K562 (cell line): ENCODE results near the gene RNASET2. TPM values are rescaled to one million over a fixed set of nuclear protein-coding genes. Genes with fewer than 3 reads are reported as not detected.

ENCODE experiments used
- ARID2 ChIP-seq: fragments of 450-650 bp; IDR thresholded peaks from 2 replicates; pipeline ENCODE4 v1.6.1; 2017; ENCODE audit warnings: antibody characterized with exemption, mild to moderate bottlenecking
- CTBP1 ChIP-seq: fragments of 450-650 bp; IDR thresholded peaks from 2 replicates; pipeline ENCODE4 v1.6.1; 2016; ENCODE audit warnings: borderline replicate concordance
- DNMT1 ChIP-seq: fragments of 450-650 bp; IDR thresholded peaks from 2 replicates; pipeline ENCODE4 v1.6.1; 2016; ENCODE audit warnings: antibody characterized with exemption, mild to moderate bottlenecking
- GABPB1 ChIP-seq: sonication (generic); formaldehyde crosslinking; IDR thresholded peaks from 2 replicates; pipeline ENCODE4 v1.8.0; 2022; ENCODE audit warnings: mild to moderate bottlenecking, missing genetic modification reagents
- GTF2E2 ChIP-seq: fragments of 200-800 bp; sonication (Bioruptor generic); IDR thresholded peaks from 2 replicates; pipeline ENCODE4 v1.6.1; 2016; ENCODE audit warnings: missing genetic modification characterization, missing compliant biosample characterization
- HDAC3 ChIP-seq: fragments of 450-650 bp; IDR thresholded peaks from 2 replicates; pipeline ENCODE4 v1.6.1; 2018; ENCODE audit warnings: borderline replicate concordance, mild to moderate bottlenecking, moderate library complexity; ENCODE audit not compliant: partially characterized antibody
- MEF2A ChIP-seq: IDR thresholded peaks from 2 replicates; pipeline ENCODE4 v1.6.1; 2011; ENCODE audit warnings: low read depth, mild to moderate bottlenecking, low read length, moderate library complexity; ENCODE audit not compliant: control insufficient read depth
- MYBL2 ChIP-seq, 2 experiments: fragments of 450-650 bp in 1 of 2; sonication (generic) in 1 of 2; formaldehyde crosslinking in 1 of 2; IDR thresholded peaks; 2 replicates each; pipeline versions ENCODE4 v1.6.1 to v1.8.1; 2017 to 2022; ENCODE audit warnings: borderline replicate concordance in 1 of 2, inconsistent platforms in 1 of 2, low read depth in 1 of 2, mild to moderate bottlenecking in 1 of 2, missing genetic modification reagents in 1 of 2, moderate library complexity in 1 of 2
- NCOA6 ChIP-seq: fragments of 450-650 bp; IDR thresholded peaks from 2 replicates; pipeline ENCODE4 v1.6.1; 2017; ENCODE audit warnings: mild to moderate bottlenecking
- RBM22 ChIP-seq: fragments of 200-400 bp; formaldehyde crosslinking; IDR thresholded peaks from 2 replicates; pipeline ENCODE4 v1.6.1; 2018; ENCODE audit warnings: low read length, low read depth; ENCODE audit not compliant: poor library complexity, severe bottlenecking
- RFX1 ChIP-seq: fragments of 450-650 bp; IDR thresholded peaks from 2 replicates; pipeline ENCODE4 v1.6.1; 2016; ENCODE audit warnings: mild to moderate bottlenecking, moderate library complexity
- SMAD2 ChIP-seq: fragments of 150-350 bp; IDR thresholded peaks from 2 replicates; pipeline ENCODE4 v1.6.1; 2014; ENCODE audit warnings: low read depth, mild to moderate bottlenecking, low read length
- TCF7 ChIP-seq: sonication (generic); IDR thresholded peaks from 2 replicates; pipeline ENCODE4 v1.6.1; 2016; ENCODE audit warnings: antibody characterized with exemption, borderline replicate concordance
- TGIF2 ChIP-seq: sonication (generic); formaldehyde crosslinking; IDR thresholded peaks from 2 replicates; pipeline ENCODE4 v1.8.1; 2022; ENCODE audit warnings: mild to moderate bottlenecking, missing genetic modification reagents, moderate library complexity
- ZNF165 ChIP-seq: fragments of 250-450 bp; sonication (Bioruptor Pico); IDR thresholded peaks from 2 replicates; pipeline ENCODE4 v1.4.0; 2020; ENCODE audit warnings: borderline replicate concordance
- polyA plus RNA-seq, 8 experiments: library from polyadenylated mRNA; depleted of rRNA in 4 of 8; stranded (reverse) in 5 of 8; unstranded in 3 of 8; fragments of >200 nt; fragmentation: Nextera tagmentation in 2 of 8; fragmentation: Illumina TruSeq in 1 of 8; extraction: Ambion mirVana in 2 of 8; extraction: Trizol in 1 of 8; gene quantifications; 2 replicates each; pipeline versions ENCODE4 v1.2.1 to v1.2.3, GENCODE V29; 2011 to 2014; ENCODE audit warnings: inconsistent platforms in 1 of 8, missing spikeins in 1 of 8
- total RNA-seq, 7 experiments: library from RNA; depleted of rRNA in 6 of 7; stranded (reverse); fragments of >200 nt in 6 of 7; fragmentation: Illumina TruSeq in 2 of 7; extraction: Trizol in 2 of 7; gene quantifications; 2 replicates each; pipeline versions ENCODE4 v1.2.1 to v1.2.3, GENCODE V29; 2011 to 2021; ENCODE audit warnings: low replicate concordance in 1 of 7
- TF ChIP-seq, protein P1 (sequence below): fragments of 250-450 bp; sonication (Bioruptor Pico); IDR thresholded peaks from 2 replicates; pipeline ENCODE4 v1.5.0; 2021; ENCODE audit warnings: mild to moderate bottlenecking, moderate library complexity
- TF ChIP-seq, protein P2 (sequence below): fragments of 450-650 bp; IDR thresholded peaks from 2 replicates; pipeline ENCODE4 v1.6.1; 2017; ENCODE audit warnings: antibody characterized with exemption
- TF ChIP-seq, protein P3 (sequence below), 2 experiments: fragments of 450-650 bp; conservative IDR thresholded peaks; 2 replicates each; pipeline ENCODE4 v1.6.1; 2017; ENCODE audit warnings: mild to moderate bottlenecking in 2 of 2, moderate library complexity in 2 of 2
- TF ChIP-seq, protein P4 (sequence below): conservative IDR thresholded peaks from 2 replicates; pipeline ENCODE4 v1.6.1; 2011; ENCODE audit warnings: low read depth, mild to moderate bottlenecking, low read length; ENCODE audit not compliant: control insufficient read depth

Gene RNASET2
- total and polyA plus RNA-seq, 9 of the 15 experiments (the other 6 are each of a cell fraction or from before 2014, with no cell fraction given), result 7.4 to 141 (median 91.3) TPM

DNA sequence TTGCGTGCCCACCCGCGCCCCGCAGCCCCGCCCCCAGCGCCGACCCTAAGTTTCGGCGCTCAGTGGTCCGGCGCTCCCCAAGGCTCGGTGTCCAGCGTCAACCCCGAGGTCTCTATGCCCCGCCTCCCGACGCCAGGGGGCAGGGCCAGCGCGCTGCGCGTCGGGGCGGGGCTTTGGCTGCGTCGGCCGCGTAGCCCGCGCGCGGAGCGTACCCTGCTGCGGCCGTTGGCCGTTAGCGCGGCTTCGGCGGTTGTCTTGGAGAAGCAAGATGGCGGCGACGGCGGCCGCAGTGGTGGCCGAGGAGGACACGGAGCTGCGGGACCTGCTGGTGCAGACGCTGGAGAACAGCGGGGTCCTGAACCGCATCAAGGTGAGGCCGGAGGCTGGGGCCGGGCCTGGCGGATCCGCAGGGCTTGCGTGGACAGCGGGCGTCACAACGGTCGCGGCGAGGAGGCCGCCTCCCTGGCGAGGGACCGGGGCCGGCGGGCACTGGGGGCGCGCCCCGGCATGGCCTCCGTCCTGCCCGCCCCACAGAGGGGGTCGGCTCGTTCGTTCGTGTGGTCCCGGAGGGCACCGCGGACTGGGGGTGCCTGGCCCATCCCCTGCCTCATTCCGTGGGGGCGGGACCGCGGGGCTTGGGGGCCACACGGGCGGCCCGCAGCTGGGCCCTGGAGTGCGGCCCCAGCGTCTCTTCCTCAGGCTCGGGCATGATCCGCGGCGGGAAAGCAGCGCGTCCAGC lies 43.0 kb upstream of the RNASET2 start, which contains the start of gene CEP43 (continued):
- TF ChIP-seq, protein P1, sequence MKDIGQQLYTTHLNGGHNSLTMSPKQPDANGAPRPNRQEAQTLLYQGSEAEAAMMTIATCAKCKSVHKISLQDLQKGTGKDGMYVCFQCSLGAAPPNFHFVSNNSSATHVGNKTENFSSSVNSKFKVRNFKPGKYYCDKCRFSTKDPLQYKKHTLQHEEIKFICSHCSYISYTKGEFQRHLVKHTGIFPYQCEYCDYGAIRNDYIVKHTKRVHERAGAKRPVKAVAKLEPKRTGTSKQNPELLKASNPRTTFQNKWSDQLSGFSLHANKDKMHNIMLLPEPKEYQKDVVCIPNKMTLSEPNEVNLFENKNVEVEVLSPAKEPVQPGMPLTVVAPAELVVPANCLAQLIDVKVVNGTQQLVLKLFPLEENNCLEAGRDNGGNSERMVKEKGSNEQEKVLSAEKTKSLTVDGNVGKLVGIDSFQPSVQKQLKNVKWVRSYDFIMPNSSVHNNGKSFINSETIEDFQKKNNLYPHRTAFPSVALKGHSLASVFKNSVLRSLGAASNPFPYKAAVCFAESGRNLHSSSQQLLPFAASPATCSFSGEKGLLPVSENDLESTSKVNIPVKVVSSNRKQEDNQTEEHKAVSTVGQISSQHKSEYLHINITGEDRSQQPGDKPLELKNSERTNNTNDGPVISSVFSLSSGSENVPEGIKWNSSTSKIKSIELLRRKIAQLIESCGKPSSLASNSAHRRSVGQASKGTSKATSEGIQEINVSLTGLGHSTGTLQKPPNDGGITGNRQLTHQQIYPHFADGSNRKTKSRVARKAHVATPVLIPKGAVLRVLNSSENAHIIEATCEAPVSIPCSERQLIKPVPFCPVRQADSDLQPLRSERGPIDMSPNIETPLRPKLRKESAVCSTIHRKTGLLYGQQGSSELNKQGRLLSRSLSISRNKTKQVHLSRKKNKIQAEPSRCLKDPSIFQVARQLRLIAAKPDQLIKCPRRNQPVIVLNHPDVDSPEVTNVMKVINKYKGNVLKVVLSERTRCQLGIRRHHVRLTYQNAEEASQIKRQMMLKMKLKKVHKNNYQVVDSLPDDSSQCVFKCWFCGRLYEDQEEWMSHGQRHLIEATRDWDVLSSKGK (CRISPR knock-in tag), result no peak
- TF ChIP-seq RFX1, result peak; percentile 86
- peak; percentile 90 for TF ChIP-seq NCOA6
- TF ChIP-seq, protein P2, sequence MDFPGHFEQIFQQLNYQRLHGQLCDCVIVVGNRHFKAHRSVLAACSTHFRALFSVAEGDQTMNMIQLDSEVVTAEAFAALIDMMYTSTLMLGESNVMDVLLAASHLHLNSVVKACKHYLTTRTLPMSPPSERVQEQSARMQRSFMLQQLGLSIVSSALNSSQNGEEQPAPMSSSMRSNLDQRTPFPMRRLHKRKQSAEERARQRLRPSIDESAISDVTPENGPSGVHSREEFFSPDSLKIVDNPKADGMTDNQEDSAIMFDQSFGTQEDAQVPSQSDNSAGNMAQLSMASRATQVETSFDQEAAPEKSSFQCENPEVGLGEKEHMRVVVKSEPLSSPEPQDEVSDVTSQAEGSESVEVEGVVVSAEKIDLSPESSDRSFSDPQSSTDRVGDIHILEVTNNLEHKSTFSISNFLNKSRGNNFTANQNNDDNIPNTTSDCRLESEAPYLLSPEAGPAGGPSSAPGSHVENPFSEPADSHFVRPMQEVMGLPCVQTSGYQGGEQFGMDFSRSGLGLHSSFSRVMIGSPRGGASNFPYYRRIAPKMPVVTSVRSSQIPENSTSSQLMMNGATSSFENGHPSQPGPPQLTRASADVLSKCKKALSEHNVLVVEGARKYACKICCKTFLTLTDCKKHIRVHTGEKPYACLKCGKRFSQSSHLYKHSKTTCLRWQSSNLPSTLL, result no peak
- TF ChIP-seq ZNF165 (CRISPR knock-in tag), result no peak
- no peak; the same call in 1 of the 2 replicates for TF ChIP-seq TCF7
- TF ChIP-seq ARID2, result peak; percentile 51; the same call in 1 of the 2 replicates
- TF ChIP-seq HDAC3, result peak; percentile 97
- TF ChIP-seq MEF2A, result no peak
- TF ChIP-seq, protein P3, sequence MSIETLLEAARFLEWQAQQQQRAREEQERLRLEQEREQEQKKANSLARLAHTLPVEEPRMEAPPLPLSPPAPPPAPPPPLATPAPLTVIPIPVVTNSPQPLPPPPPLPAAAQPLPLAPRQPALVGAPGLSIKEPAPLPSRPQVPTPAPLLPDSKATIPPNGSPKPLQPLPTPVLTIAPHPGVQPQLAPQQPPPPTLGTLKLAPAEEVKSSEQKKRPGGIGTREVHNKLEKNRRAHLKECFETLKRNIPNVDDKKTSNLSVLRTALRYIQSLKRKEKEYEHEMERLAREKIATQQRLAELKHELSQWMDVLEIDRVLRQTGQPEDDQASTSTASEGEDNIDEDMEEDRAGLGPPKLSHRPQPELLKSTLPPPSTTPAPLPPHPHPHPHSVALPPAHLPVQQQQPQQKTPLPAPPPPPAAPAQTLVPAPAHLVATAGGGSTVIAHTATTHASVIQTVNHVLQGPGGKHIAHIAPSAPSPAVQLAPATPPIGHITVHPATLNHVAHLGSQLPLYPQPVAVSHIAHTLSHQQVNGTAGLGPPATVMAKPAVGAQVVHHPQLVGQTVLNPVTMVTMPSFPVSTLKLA (conservative IDR thresholded peaks at IDR 0.05), result peak in 1 of 2 experiments; percentile 58; a peak in 3 of 4 replicates
- TF ChIP-seq, protein P4, sequence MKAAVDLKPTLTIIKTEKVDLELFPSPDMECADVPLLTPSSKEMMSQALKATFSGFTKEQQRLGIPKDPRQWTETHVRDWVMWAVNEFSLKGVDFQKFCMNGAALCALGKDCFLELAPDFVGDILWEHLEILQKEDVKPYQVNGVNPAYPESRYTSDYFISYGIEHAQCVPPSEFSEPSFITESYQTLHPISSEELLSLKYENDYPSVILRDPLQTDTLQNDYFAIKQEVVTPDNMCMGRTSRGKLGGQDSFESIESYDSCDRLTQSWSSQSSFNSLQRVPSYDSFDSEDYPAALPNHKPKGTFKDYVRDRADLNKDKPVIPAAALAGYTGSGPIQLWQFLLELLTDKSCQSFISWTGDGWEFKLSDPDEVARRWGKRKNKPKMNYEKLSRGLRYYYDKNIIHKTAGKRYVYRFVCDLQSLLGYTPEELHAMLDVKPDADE, result peak; percentile 87
- TF ChIP-seq MYBL2 (IDR thresholded peaks at IDR 0.05; ENCODE audit: low read depth), result peak; percentile 90
- peak; percentile 87; the same call in 1 of the 2 replicates for TF ChIP-seq MYBL2 (CRISPR knock-in tag; IDR thresholded peaks at IDR 0.05; ENCODE audit: borderline replicate concordance)
- TF ChIP-seq CTBP1, result peak; percentile 91
- TF ChIP-seq GABPB1 (CRISPR knock-in tag), result peak; percentile 49; the same call in 1 of the 2 replicates
- TF ChIP-seq TGIF2 (CRISPR knock-in tag), result peak; percentile 63
- TF ChIP-seq RBM22, result peak; percentile 58
- TF ChIP-seq DNMT1, result no peak
- TF ChIP-seq SMAD2, result no peak
- TF ChIP-seq GTF2E2, result no peak
